HepG2 (cell line): ENCODE results near the gene ZAR1L. TPM values are rescaled to one million over a fixed set of nuclear protein-coding genes. Genes with fewer than 3 reads are reported as not detected.

Experiments used
- ATAC-seq: fragments of 200-7000 bp; cut with Tn5 transposase; 3 replicates; pipeline ENCODE4 v1.9.1; 2020; ENCODE audit warnings: mild to moderate bottlenecking, moderate library complexity
- BruUV-seq: library from RNA; stranded (reverse); fragments of 400-500 nt; replicated peaks from 2 replicates; lab custom pipeline; 2021; lab: Mats Ljungman, UMichigan
- CTCF ChIA-PET: fragments of 300-600 bp; formaldehyde crosslinking; extraction: SDS; loops from one replicate; lab custom pipeline; 2021; ENCODE audit warnings: low total read pairs, inconsistent platforms, low intra/inter-chr PET ratio; lab: Yijun Ruan, JAX
- POLR2A ChIA-PET: fragments of 350-600 bp; sonication (Branson Sonifier 250); formaldehyde crosslinking; loops from one replicate; lab custom pipeline; 2020; ENCODE audit warnings: antibody characterized with exemption, inconsistent platforms; lab: Yijun Ruan, JAX
- DNase-seq: peaks from one replicate; pipeline ENCODE4 v3.0.0-alpha.2; 2015; ENCODE audit warnings: low spot score
- FAIRE-seq: peaks from 3 replicates; lab custom pipeline; 2011; peaks lifted over from hg19 to GRCh38; lab: Jason Lieb, UNC
- H2AFZ ChIP-seq: one replicate; pipeline ENCODE4 v1.6.1; 2011; ENCODE audit warnings: low read length, inconsistent platforms
- H3K27ac ChIP-seq: fragments of 300-600 bp; 3 replicates; pipeline ENCODE4 v1.8.0; 2011; ENCODE audit warnings: mixed run types, mild to moderate bottlenecking, mixed read lengths, low read length, inconsistent platforms; ENCODE audit not compliant: insufficient read depth; ENCODE audit errors: extremely low read length
- H3K27me3 ChIP-seq, 2 experiments: fragments of 200-600 bp in 1 of 2; 2 replicates in 1 of 2; 3 replicates in 1 of 2; pipeline versions ENCODE4 v1.6.0 to v1.8.0; 2011; ENCODE audit warnings: low read length in 2 of 2, mild to moderate bottlenecking in 2 of 2, moderate library complexity in 2 of 2, inconsistent platforms in 1 of 2; ENCODE audit not compliant: insufficient read depth in 2 of 2, control insufficient read depth in 1 of 2
- H3K36me3 ChIP-seq, 2 experiments: fragments of 200-600 bp in 1 of 2; replicated peaks in 1 of 2; 2 replicates in 1 of 2; 3 replicates in 1 of 2; pipeline versions ENCODE4 v1.5.1 to v1.8.0; 2011; ENCODE audit warnings: low read length in 2 of 2, inconsistent platforms in 1 of 2; ENCODE audit not compliant: insufficient read depth in 2 of 2, control insufficient read depth in 1 of 2
- H3K4me1 ChIP-seq: 2 replicates; pipeline ENCODE4 v1.5.1; 2012; ENCODE audit warnings: low read length, inconsistent platforms; ENCODE audit not compliant: insufficient read depth
- H3K4me2 ChIP-seq: 2 replicates; pipeline ENCODE4 v1.6.0; 2011; ENCODE audit warnings: low read depth, low read length, inconsistent platforms
- H3K4me3 ChIP-seq, 3 experiments: fragments of 200-600 bp in 1 of 3; sonication (generic), shearing (Covaris generic) in 1 of 3; replicated peaks in 1 of 3; 2 replicates each; pipeline ENCODE4 v1.5.1; 2011 to 2016; ENCODE audit warnings: low read length in 3 of 3, inconsistent platforms in 2 of 3, low read depth in 2 of 3, mild to moderate bottlenecking in 2 of 3, control low read depth in 1 of 3, mixed read lengths in 1 of 3; ENCODE audit not compliant: insufficient read depth in 1 of 3
- H3K79me2 ChIP-seq: one replicate; pipeline ENCODE4 v1.6.1; 2011; ENCODE audit warnings: low read length, inconsistent platforms; ENCODE audit not compliant: insufficient read depth
- H3K9ac ChIP-seq: 2 replicates; pipeline ENCODE4 v1.6.0; 2011; ENCODE audit warnings: mild to moderate bottlenecking, low read depth, low read length, inconsistent platforms; ENCODE audit not compliant: insufficient read depth
- H3K9me3 ChIP-seq: 2 replicates; pipeline ENCODE4 v1.5.1; 2012; ENCODE audit warnings: mild to moderate bottlenecking, low read length
- H4K20me1 ChIP-seq: 2 replicates; pipeline ENCODE4 v1.6.0; 2011; ENCODE audit warnings: inconsistent platforms, mild to moderate bottlenecking, low read length, moderate library complexity; ENCODE audit not compliant: insufficient read depth
- NFIC ChIP-seq: IDR thresholded peaks from 2 replicates; pipeline ENCODE4 v1.6.1; 2012; ENCODE audit warnings: mild to moderate bottlenecking, low read length, inconsistent platforms
- PHF8 ChIP-seq: sonication (generic); formaldehyde crosslinking; IDR thresholded peaks from 2 replicates; pipeline ENCODE4 v1.5.0; 2020; ENCODE audit warnings: missing genetic modification reagents
- RELA ChIP-seq: sonication (generic); formaldehyde crosslinking; IDR thresholded peaks from 2 replicates; pipeline ENCODE4 v1.4.0; 2020; ENCODE audit warnings: missing genetic modification reagents
- XBP1 ChIP-seq: sonication (generic); formaldehyde crosslinking; IDR thresholded peaks from 2 replicates; pipeline ENCODE4 v1.5.0; 2020; ENCODE audit warnings: missing genetic modification reagents
- ZBTB38 ChIP-seq: sonication (generic); formaldehyde crosslinking; IDR thresholded peaks from 2 replicates; pipeline ENCODE4 v1.5.1; 2020; ENCODE audit warnings: mild to moderate bottlenecking, missing genetic modification reagents
- ZNF335 ChIP-seq: sonication (generic); formaldehyde crosslinking; IDR thresholded peaks from 2 replicates; pipeline ENCODE4 v1.4.0; 2020; ENCODE audit warnings: missing genetic modification reagents
- ZNF354B ChIP-seq: sonication (generic); formaldehyde crosslinking; IDR thresholded peaks from 2 replicates; pipeline ENCODE4 v1.8.0; 2022; ENCODE audit warnings: mild to moderate bottlenecking, missing genetic modification reagents
- ZNF431 ChIP-seq: sonication (generic); formaldehyde crosslinking; IDR thresholded peaks from 2 replicates; pipeline ENCODE4 v1.9.0; 2022; ENCODE audit warnings: missing genetic modification reagents, low read depth, mild to moderate bottlenecking, borderline replicate concordance
- ZNF557 ChIP-seq: sonication (generic); formaldehyde crosslinking; IDR thresholded peaks from 2 replicates; pipeline ENCODE4 v1.4.0; 2020; ENCODE audit warnings: missing genetic modification reagents
- in situ Hi-C: cut with HindIII; loops from 2 replicates; pipeline ENCODE4 v1.10.0; 2017; ENCODE audit warnings: low pct_unique_long_range_greater_than_20kb; ENCODE audit not compliant: extremely low pct_ligation_motif_present
- intact Hi-C: fragments of 100-400 bp; cut with micrococcal nuclease; formaldehyde crosslinking; loops from one replicate; pipeline ENCODE4 v1.10.0; 2022; ENCODE audit not compliant: unreplicated experiment
- polyA plus RNA-seq, 8 experiments: library from polyadenylated mRNA; depleted of rRNA in 3 of 8; stranded (reverse) in 7 of 8; unstranded in 1 of 8; fragments of >200 nt; fragmentation: Illumina TruSeq in 4 of 8; extraction: Trizol in 4 of 8; gene quantifications; 2 replicates each; pipeline versions ENCODE4 v1.2.1 to v1.2.3, GENCODE V29; 2011 to 2016; ENCODE audit warnings: low read depth in 4 of 8, missing spikeins in 1 of 8, mixed read lengths in 1 of 8; ENCODE audit not compliant: insufficient read depth in 1 of 8
- total RNA-seq, 5 experiments: library from RNA; depleted of rRNA; stranded (reverse); fragments of >200 nt; fragmentation: Illumina TruSeq; extraction: Trizol; gene quantifications; 2 replicates each; pipeline ENCODE4 v1.2.3, GENCODE V29; 2016; ENCODE audit warnings: low read depth in 1 of 5
- TF ChIP-seq, protein P1 (sequence below): sonication (generic); formaldehyde crosslinking; IDR thresholded peaks from 2 replicates; pipeline ENCODE4 v1.4.0; 2020; ENCODE audit warnings: missing genetic modification reagents
- TF ChIP-seq, protein P2 (sequence below): sonication (generic); formaldehyde crosslinking; IDR thresholded peaks from 2 replicates; pipeline ENCODE4 v1.5.0; 2020; ENCODE audit warnings: mild to moderate bottlenecking, missing genetic modification reagents, moderate library complexity

ZAR1L gene
- total and polyA plus RNA-seq, 2 of the 13 experiments (the other 11 are each of a cell fraction or from before 2014, with no cell fraction given) = 0.09 TPM; not detected in 1

DNA sequence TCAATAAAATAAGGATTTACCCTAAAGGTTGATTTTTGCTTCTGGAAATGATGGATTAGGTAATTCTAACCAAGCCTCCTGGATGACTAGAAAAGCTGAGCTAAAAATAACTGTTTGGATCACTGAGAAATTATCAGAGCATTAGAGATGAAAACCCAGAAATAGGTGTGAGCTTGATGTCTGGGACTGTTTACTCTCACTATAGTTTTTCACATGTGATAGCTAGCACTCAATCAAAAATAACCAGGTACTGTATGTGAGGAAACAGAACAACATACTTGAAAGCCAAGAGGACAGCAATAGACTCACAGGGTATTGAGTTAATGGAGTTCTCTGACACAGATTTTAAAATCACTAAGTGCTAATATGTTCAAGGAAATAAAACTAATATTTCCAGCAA lies 9.5 kb downstream of the ZAR1L start:
- no peaks in the 10 kb centered on the region for H3K36me3 ChIP-seq
- H3K4me1 ChIP-seq = peaks cover 31% of the 10 kb centered on the region
- in situ Hi-C loops = no loop called here
- no peaks in the 10 kb centered on the region for H3K9me3 ChIP-seq
- ChIA-PET POLR2A (interaction anchor here (1.0 to 1.8 kb wide), 3 partner anchors 10 to 59 kb away, joined by 3 to 7 read pairs (median 6); partner anchors contain the start of genes BRCA2 and ZAR1L), CTCF (no interaction called here)
- no peaks in the 10 kb centered on the region for H3K27me3 ChIP-seq
- H3K4me2 ChIP-seq = no peak overlapping the region
- H2AFZ ChIP-seq = no peak overlapping the region
- intact Hi-C loops = no loop called here
- no peak for TF ChIP-seq ZNF335 (CRISPR knock-in tag)
- no peak for TF ChIP-seq PHF8 (CRISPR knock-in tag)
- no peak for TF ChIP-seq ZBTB38 (CRISPR knock-in tag)
- TF ChIP-seq ZNF557 (CRISPR knock-in tag) = no peak
- TF ChIP-seq RELA (CRISPR knock-in tag) = no peak
- TF ChIP-seq NFIC = no peak
- no peak for TF ChIP-seq XBP1
- TF ChIP-seq, protein P1, sequence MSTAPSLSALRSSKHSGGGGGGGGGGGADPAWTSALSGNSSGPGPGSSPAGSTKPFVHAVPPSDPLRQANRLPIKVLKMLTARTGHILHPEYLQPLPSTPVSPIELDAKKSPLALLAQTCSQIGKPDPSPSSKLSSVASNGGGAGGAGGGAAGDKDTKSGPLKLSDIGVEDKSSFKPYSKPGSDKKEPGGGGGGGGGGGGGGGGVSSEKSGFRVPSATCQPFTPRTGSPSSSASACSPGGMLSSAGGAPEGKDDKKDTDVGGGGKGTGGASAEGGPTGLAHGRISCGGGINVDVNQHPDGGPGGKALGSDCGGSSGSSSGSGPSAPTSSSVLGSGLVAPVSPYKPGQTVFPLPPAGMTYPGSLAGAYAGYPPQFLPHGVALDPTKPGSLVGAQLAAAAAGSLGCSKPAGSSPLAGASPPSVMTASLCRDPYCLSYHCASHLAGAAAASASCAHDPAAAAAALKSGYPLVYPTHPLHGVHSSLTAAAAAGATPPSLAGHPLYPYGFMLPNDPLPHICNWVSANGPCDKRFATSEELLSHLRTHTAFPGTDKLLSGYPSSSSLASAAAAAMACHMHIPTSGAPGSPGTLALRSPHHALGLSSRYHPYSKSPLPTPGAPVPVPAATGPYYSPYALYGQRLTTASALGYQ (CRISPR knock-in tag) = no peak
- TF ChIP-seq ZNF354B (CRISPR knock-in tag) = no peak
- TF ChIP-seq ZNF431 = no peak
- TF ChIP-seq, protein P2, sequence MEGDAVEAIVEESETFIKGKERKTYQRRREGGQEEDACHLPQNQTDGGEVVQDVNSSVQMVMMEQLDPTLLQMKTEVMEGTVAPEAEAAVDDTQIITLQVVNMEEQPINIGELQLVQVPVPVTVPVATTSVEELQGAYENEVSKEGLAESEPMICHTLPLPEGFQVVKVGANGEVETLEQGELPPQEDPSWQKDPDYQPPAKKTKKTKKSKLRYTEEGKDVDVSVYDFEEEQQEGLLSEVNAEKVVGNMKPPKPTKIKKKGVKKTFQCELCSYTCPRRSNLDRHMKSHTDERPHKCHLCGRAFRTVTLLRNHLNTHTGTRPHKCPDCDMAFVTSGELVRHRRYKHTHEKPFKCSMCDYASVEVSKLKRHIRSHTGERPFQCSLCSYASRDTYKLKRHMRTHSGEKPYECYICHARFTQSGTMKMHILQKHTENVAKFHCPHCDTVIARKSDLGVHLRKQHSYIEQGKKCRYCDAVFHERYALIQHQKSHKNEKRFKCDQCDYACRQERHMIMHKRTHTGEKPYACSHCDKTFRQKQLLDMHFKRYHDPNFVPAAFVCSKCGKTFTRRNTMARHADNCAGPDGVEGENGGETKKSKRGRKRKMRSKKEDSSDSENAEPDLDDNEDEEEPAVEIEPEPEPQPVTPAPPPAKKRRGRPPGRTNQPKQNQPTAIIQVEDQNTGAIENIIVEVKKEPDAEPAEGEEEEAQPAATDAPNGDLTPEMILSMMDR (CRISPR knock-in tag) = no peak
- H4K20me1 ChIP-seq = no peaks in the 10 kb centered on the region
- H3K9ac ChIP-seq = no peak overlapping the region
- no peak overlapping the region for H3K4me3 ChIP-seq
- DNase-seq (no peak), FAIRE-seq (no peak), ATAC-seq (no peak)
- no peak overlapping the region for H3K27ac ChIP-seq
- no TSS peak for BruUV-seq
- no peaks in the 10 kb centered on the region for H3K79me2 ChIP-seq
